GM19438 (cell line): ENCODE data around the gene RHOBTB1.
"Not testable (repeated sequence)": the region's sequence is repeated elsewhere in the genome, so short reads cannot be mapped to it uniquely, and the experiment has no call there.

ENCODE experiments used
- ATAC-seq: cut with Tn5 transposase; IDR thresholded peaks from one replicate; pipeline ENCODE4 v1.9.1; 2021; ENCODE audit warnings: low read depth; ENCODE audit not compliant: unreplicated experiment

The RHOBTB1 gene

DNA sequence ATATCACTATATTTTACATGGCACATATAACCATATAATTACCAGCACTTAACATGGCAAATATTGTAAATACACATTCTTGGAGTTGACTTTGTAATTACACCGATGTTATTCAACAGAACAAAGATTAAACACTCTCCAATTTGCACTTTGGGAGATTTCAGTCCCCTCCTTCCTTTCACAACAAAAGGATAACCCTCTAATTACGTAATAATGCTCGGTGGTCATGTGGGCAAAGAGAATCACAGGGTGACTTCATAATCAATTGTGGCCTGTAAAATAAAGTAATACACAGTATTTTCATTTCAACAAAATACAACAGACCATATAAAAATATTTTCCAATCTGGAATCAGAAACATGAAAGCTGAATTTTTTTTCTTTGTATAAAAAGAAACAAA lies 73.2 kb downstream of the RHOBTB1 start:
- ATAC-seq, result no peak

DNA sequence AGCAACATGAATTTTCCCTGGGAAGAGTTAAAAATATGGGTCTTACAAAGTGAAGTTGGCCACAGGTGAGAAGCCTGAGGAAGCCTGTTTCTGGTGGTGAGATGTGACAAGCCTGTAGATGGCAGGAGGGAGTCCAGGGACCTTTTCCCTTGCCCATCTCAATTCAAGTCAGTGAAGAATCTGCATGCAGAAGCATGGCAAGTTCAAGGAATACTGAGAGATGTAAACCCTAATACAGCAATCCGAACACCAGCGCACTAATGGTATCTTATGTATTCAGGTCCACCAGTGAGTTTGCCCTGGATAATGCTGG lies 73.6 kb downstream of the RHOBTB1 start:
- no peak for ATAC-seq

DNA sequence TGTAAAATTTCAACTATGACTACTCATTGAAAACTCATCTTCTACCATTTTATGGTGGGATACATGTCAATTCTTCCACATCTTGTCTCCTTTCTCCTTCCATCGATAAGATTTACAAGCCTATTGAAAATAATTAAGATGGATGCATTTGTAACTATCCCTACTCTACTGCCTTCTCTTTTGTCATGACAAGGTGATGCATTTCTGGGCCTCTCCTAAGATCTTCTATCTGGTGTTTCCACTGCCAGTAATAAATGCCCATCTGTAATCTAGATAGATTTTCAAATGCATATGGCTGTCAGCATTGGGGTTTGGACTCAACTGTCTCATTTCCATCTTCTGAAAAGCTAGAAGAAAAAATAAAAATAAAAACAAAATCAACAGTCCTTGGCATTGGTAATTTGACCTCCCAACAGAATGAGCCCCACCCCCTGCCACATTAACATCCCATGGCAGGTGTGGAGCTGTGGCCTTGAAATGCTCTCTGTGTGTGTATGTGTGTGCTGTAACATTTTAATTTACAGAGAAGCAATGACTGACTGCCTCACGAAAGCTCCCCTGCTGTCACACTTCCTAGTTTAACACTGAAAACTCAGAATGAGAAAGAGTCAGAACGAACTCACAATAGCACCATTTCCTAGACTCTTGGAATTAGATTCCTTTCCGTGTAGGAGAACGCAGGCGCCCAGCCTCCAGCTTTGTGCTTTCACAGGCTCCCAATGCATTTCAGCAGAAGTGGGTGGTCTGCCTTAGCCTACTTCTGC lies 74.2 kb downstream of the RHOBTB1 start:
- no peak for ATAC-seq

DNA sequence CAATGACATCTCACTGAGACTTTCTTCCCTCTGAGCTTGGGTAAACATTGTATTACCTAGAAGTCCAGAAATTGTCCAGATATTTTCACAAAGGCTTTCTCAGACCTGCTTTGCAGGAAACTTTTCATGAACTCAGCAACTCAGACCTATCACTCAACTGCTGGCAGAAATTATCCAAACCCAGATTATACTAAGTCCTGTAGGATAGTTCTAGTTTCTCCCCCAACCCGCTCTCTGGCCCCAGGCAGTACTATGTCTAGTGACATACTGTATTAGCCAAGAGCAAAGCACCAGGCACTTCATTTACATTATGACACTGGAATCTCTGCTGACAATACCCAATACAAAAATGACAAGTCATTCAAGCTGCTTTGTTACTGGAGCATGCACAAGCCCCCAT lies 75.0 kb downstream of the RHOBTB1 start:
- ATAC-seq, result no peak

DNA sequence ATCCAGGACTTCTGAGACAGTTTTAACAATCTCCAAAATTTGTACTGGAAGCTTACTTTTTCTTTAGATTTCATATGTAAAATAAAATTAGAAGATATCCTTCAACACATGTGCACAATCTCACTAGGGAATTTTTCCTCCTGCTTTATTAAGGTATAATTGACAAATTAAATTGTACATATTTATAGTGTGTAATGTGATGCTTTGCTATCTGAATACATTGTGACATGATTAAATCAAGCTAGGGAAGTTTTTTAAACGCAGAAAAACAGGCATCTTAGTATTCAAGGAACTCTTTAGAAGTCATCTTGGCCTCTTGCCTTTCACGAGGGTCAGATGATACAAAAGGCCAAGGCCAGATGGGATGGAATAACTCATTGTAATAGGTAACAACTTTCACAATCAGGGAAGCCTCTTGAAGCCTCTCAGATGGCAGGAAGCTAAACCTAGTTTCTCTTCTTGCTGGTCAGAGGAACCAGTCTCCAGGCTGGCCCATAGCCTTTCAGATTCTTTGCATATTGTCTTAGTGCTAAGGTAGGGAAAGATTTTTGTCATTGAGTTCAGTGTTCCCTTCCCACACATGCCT lies 78.7 kb downstream of the RHOBTB1 start:
- ATAC-seq, result no peak

DNA sequence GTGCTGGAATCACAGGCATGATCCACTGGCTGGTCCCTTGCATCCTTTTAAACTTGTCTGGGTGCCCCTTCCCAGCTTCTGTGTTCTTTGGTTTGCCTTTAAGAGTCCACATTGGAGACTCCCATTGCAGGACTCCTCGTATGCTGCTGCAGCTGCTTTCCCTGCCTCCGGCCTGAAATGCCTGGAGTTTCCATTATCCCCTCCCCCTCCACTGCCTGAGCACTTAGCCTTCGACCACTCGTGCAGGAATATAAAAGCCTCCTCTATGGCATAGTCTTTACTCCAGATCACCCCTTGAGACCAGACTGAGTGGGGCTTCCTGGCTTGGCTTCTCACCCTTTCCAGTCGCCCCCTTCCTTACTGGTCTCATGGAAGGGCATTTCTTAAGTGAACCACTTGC lies 80.2 kb downstream of the RHOBTB1 start:
- ATAC-seq, result no peak

DNA sequence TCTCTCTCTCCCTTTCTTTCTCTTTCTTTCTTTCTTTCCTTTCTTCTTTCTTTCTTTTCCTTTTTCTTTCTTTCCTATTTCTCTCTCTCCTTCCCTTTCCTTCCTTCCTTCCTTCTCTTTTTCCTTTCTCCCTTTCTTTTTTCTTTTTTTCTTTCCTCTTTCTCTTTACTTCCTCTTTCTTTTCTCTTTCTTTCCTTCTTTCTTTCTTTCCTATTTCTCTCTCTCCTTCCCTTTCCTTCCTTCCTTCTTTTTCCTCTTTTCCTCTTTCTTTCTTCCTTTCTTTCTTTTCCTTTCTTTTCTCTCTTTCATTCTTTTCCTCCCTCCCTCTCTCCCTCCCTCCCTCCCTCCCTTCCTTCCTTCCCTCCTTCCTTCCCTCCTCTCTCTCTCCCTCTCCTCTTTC lies 81.5 kb downstream of the RHOBTB1 start:
- ATAC-seq, result no peak

DNA sequence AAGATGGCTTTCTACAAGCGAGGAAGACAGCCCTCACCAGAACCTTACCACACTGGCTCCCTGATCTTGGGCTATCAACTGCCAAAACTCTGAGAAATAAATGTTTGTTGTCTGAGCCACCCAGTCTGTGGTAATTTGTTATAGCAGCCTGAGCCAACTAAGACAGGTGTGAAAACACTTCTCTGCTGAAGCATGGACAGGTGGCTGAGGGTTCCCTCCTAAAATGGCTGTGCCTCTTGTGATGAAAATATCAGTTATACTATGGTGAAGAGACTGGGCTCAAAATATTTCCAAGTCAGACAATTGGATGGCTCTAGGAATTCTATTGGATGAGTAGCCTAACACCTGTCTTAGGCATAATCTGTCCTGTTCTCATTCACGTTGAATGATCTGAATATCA lies 87.6 kb downstream of the RHOBTB1 start:
- no peak for ATAC-seq

GRCh38 chr10:60853637-60854036 lies 90.3 kb downstream of the RHOBTB1 start:
- ATAC-seq, result no peak

- ATAC-seq, result no peak
Observed at GRCh38 chr10:60853107-60853506, 90.9 kb downstream of the RHOBTB1 start.

DNA sequence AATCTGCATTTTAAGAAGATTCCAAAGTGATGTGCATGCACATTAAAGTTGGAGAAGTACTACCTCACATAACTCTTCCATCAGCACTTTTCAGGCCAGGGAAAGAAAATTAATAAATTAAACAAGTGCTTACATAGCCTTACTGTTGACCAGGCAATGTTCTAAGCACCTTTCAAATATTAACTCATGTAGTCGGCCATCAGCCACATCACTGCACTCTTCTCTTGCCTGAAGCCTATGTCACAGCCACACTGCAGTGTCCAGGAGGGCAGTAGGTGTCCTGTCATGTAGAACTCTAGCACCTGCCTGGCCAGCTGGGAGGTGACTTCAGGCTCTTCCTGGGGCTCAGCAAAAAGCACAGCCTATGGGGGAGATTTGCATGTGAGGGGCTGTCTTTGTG lies 94.2 kb downstream of the RHOBTB1 start:
- ATAC-seq, result no peak

- ATAC-seq, result no peak
Observed at GRCh38 chr10:60849217-60849616, 94.8 kb downstream of the RHOBTB1 start.

DNA sequence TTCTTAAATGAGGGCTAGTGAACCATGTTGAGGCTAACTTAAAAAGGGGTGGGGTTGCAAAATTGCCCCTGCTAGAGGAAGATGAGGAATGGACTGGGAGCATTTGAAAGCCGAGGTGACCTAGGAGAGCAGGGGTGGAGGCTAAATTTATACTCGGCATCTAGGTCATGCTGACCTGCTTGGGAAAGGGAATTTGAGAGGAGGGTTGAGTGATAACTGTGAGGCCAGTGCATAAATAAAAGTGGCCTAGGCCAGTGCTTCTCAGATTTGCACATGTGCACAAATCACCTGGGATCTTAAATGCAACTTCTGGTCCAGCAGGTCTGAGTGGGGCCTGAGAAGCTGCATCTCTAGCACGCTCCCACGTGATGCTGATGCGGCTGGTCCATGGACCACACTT lies 95.3 kb downstream of the RHOBTB1 start:
- ATAC-seq, result no peak

GRCh38 chr10:60848126-60848525 lies 95.9 kb downstream of the RHOBTB1 start:
- ATAC-seq, result no peak

- ATAC-seq, result no peak
Observed at GRCh38 chr10:60846173-60846572, 97.8 kb downstream of the RHOBTB1 start.

GRCh38 chr10:60845038-60845437 lies 98.9 kb downstream of the RHOBTB1 start:
- no peak for ATAC-seq

GRCh38 chr10:60842694-60843093 lies 101.3 kb downstream of the RHOBTB1 start:
- no peak for ATAC-seq

- not testable (repeated sequence) for ATAC-seq
Observed at GRCh38 chr10:60841227-60841626, 102.8 kb downstream of the RHOBTB1 start.

- no peak for ATAC-seq
Observed at GRCh38 chr10:60835049-60835448, 108.9 kb downstream of the RHOBTB1 start.

DNA sequence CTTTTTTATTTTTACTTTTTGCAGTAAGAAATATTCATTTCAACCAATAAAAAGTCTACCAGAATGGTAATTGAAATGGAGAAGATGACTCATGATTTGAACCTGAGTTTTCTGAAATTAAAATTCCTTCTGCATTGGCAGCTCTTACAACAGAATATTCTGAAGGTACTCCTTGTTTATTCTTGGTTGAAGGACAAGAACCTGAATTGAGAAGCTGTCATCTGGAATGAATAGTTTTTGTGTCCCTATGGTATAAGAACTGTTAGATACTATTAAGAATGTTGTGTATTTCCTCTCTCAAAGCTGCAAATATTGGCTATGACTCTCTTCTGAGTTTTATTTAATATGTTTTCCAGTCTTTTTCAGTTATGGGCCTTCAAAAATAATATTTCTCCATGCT lies 109.6 kb downstream of the RHOBTB1 start:
- no peak for ATAC-seq

DNA sequence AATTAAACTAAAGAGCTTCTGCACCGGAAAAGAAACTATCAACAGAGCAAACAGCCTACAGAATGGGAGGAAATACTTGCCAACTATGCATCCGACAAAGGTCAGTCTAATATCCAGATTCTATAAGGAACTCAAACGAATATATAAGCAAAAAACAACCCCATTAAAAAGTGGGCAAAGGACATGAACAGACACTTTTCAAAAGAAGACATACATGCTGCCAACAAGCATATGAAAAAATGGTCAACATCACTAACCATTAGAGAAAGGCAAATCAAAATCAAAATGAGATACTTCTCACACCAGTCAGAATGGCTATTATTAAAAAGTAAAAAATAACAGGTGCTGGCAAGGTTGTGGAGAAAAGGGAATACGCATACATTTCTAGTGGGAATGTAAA lies 111.8 kb downstream of the RHOBTB1 start:
- not testable (repeated sequence) for ATAC-seq

DNA sequence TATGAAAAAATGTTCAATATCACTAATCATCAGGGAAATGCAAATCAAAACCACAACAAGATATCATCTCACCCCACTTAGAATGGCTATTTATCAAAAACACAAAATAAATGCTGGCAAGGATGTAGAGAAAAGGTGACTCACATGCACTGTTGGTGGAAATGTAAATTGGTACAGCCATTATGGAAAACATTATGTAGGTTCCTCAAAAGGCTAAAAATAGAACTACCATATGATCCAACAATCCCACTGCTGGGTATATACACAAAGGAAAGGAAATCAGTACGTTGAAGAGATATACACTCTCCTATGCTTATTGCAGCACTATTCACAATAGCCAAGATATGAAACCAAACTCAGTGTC lies 115.5 kb downstream of the RHOBTB1 start:
- ATAC-seq, result no peak
